PC-3 (cell line): Measurements from ENCODE around the gene SLC24A3. TPM values are rescaled to one million over a fixed set of nuclear protein-coding genes. Genes with fewer than 3 reads are reported as not detected.

ENCODE experiments used
- ATAC-seq: fragments of 200-7000 bp; cut with Tn5 transposase; 2 replicates; pipeline ENCODE4 v1.9.1; 2020; ENCODE audit warnings: mild to moderate bottlenecking, moderate library complexity
- BruUV-seq: library from RNA; stranded (reverse); fragments of 400-500 nt; replicated peaks from 2 replicates; lab custom pipeline; 2021; lab: Mats Ljungman, UMichigan
- CTCF ChIA-PET: fragments of 300-600 bp; sonication (Branson Sonifier 250); formaldehyde crosslinking; loops from one replicate; lab custom pipeline; 2022; ENCODE audit warnings: antibody characterized with exemption; lab: Charles Lee
- POLR2A ChIA-PET: fragments of 300-600 bp; sonication (Branson Sonifier 250); formaldehyde crosslinking; loops from one replicate; lab custom pipeline; 2022; ENCODE audit warnings: antibody characterized with exemption; ENCODE audit not compliant: unreplicated experiment; lab: Charles Lee
- DNase-seq: peaks from one replicate; pipeline ENCODE4 v3.0.0-alpha.2; 2015
- H2AFZ ChIP-seq: fragments of 300-600 bp; sonication (generic); 2 replicates; pipeline ENCODE4 v1.6.0; 2016; ENCODE audit warnings: antibody characterized with exemption, low read length
- H3F3A ChIP-seq: fragments of 300-600 bp; sonication (generic); one replicate; pipeline ENCODE4 v1.6.0; 2017; ENCODE audit warnings: antibody characterized with exemption, low read length, control low read depth, mild to moderate bottlenecking; ENCODE audit not compliant: unreplicated experiment
- H3K27ac ChIP-seq: fragments of 300-600 bp; sonication (generic); 2 replicates; pipeline ENCODE4 v1.5.1; 2016; ENCODE audit warnings: mild to moderate bottlenecking, low read length
- H3K27me3 ChIP-seq: fragments of 300-600 bp; sonication (generic); 2 replicates; pipeline ENCODE4 v1.6.1; 2016; ENCODE audit warnings: low read length, mixed read lengths
- H3K36me3 ChIP-seq: fragments of 300-600 bp; sonication (generic); 2 replicates; pipeline ENCODE4 v1.6.1; 2016; ENCODE audit warnings: low read depth, mixed run types, low read length, mixed read lengths
- H3K4me1 ChIP-seq: fragments of 300-600 bp; sonication (generic); 2 replicates; pipeline ENCODE4 v1.5.1; 2016; ENCODE audit warnings: low read length; ENCODE audit not compliant: insufficient read depth
- H3K4me2 ChIP-seq: fragments of 300-600 bp; sonication (generic); 2 replicates; pipeline ENCODE4 v1.6.0; 2016; ENCODE audit warnings: low read length
- H3K4me3 ChIP-seq: fragments of 300-600 bp; sonication (generic); 2 replicates; pipeline ENCODE4 v1.5.1; 2016; ENCODE audit warnings: mild to moderate bottlenecking, low read length, mixed read lengths
- H3K79me2 ChIP-seq: fragments of 300-600 bp; sonication (generic); 2 replicates; pipeline ENCODE4 v1.6.1; 2017; ENCODE audit warnings: low read length, mixed read lengths
- H3K9ac ChIP-seq: fragments of 300-600 bp; sonication (generic); 2 replicates; pipeline ENCODE4 v1.6.0; 2016; ENCODE audit warnings: mild to moderate bottlenecking, low read length
- H3K9me2 ChIP-seq: fragments of 300-600 bp; sonication (generic); replicated peaks from 2 replicates; pipeline ENCODE4 v1.6.1; 2016; ENCODE audit warnings: mixed run types, low read length, mixed read lengths
- H3K9me3 ChIP-seq: fragments of 300-600 bp; sonication (generic); 2 replicates; pipeline ENCODE4 v1.6.1; 2016; ENCODE audit warnings: low read length, mixed read lengths
- H4K20me1 ChIP-seq: fragments of 300-600 bp; sonication (generic); 2 replicates; pipeline ENCODE4 v1.6.1; 2016; ENCODE audit warnings: low read length, mixed read lengths
- EZH2 ChIP-seq: fragments of 300-600 bp; sonication (generic); IDR thresholded peaks from one replicate; pipeline ENCODE4 v1.6.1; 2017; ENCODE audit warnings: antibody characterized with exemption, mild to moderate bottlenecking, low read length; ENCODE audit not compliant: unreplicated experiment
- EZH2phosphoT487 ChIP-seq: fragments of 300-600 bp; sonication (generic); IDR thresholded peaks from 2 replicates; pipeline ENCODE4 v1.6.1; 2018; ENCODE audit warnings: mild to moderate bottlenecking, antibody characterized with exemption, low read length, borderline replicate concordance
- intact Hi-C: fragments of 100-400 bp; cut with micrococcal nuclease; formaldehyde crosslinking; loops from 2 replicates; pipeline ENCODE4 v1.9.0; 2023
- total RNA-seq: library from RNA; depleted of rRNA; stranded (reverse); fragments of >200 nt; gene quantifications from 2 replicates; pipeline ENCODE4 v1.2.3, GENCODE V29; 2014
- TF ChIP-seq, protein P1 (sequence below): fragments of 300-600 bp; sonication (generic); conservative IDR thresholded peaks from 2 replicates; pipeline ENCODE4 v1.5.1; 2017; ENCODE audit warnings: antibody characterized with exemption, low read depth, mild to moderate bottlenecking, low read length

SLC24A3 gene
- total RNA-seq, 1 experiment from 2014 or later = 0.11 TPM

DNA sequence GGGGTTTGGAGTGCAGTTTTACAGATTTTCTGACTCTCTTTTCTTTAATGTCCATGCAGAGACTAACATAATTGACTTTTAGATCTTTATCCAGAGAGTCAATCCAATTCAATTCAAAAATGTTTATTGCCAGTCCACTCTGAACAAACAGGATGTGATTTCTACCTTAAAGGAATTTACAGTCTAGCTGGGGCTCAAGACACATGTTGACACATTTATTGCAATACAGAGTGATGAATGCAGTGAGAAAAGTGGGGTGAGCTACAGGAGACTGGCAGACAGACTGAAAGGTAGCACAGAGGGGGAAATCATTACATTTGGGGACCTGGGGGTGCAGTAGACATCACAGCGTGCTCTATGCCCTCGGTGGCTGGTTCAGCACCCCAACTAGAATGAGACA is 193.9 kb downstream of the SLC24A3 start:
- Histone ChIP-seq H3F3A (no peaks in the 10 kb centered on the region), H3K79me2 (no peaks in the 10 kb centered on the region), H4K20me1 (no peaks in the 10 kb centered on the region), H2AFZ (no peak overlapping the region), H3K9me3 (no peaks in the 10 kb centered on the region), H3K9ac (no peak overlapping the region), H3K27ac (no peak overlapping the region), H3K4me3 (no peak overlapping the region), H3K9me2 (no peaks in the 10 kb centered on the region), H3K36me3 (no peaks in the 10 kb centered on the region), H3K4me2 (no peak overlapping the region), H3K27me3 (peaks cover 61% of the 10 kb centered on the region), H3K4me1 (no peaks in the 10 kb centered on the region)
- intact Hi-C loops = no loop called here
- DNase-seq (no peak), ATAC-seq (no peak)
- CTCF ChIA-PET = no interaction called here
- POLR2A ChIA-PET = no interaction called here
- BruUV-seq = no TSS peak
- TF ChIP-seq EZH2phosphoT487 = no peak
- TF ChIP-seq EZH2 = no peak
- TF ChIP-seq, protein P1, sequence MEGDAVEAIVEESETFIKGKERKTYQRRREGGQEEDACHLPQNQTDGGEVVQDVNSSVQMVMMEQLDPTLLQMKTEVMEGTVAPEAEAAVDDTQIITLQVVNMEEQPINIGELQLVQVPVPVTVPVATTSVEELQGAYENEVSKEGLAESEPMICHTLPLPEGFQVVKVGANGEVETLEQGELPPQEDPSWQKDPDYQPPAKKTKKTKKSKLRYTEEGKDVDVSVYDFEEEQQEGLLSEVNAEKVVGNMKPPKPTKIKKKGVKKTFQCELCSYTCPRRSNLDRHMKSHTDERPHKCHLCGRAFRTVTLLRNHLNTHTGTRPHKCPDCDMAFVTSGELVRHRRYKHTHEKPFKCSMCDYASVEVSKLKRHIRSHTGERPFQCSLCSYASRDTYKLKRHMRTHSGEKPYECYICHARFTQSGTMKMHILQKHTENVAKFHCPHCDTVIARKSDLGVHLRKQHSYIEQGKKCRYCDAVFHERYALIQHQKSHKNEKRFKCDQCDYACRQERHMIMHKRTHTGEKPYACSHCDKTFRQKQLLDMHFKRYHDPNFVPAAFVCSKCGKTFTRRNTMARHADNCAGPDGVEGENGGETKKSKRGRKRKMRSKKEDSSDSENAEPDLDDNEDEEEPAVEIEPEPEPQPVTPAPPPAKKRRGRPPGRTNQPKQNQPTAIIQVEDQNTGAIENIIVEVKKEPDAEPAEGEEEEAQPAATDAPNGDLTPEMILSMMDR = no peak

DNA sequence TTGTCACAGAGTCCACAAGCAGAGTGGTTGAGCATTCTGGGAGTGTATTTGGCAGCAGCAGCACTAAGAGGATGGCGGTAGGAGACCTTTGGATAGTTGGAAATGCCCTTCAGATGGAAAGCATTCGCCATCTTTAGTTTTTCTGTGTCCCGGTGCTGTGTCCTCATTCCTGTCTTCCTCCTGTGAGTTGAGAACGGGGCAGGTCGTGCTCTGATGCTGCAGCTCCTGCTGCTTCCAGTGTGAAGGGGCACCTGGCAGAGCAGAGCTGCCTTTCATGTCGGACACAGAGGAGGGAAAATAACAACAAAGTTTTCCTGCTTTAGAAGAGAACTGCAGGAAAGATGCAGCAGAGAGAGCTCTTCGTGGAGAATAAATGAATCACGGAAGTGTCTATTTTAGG is 194.8 kb downstream of the SLC24A3 start:
- no peaks in the 10 kb centered on the region for H3F3A ChIP-seq
- no peak overlapping the region for H3K4me3 ChIP-seq
- H2AFZ ChIP-seq = no peak overlapping the region
- no peaks in the 10 kb centered on the region for H3K36me3 ChIP-seq
- H4K20me1 ChIP-seq = no peaks in the 10 kb centered on the region
- H3K9ac ChIP-seq = no peak overlapping the region
- ATAC-seq (no peak), DNase-seq (no peak)
- H3K27ac ChIP-seq = no peak overlapping the region
- CTCF ChIA-PET = no interaction called here
- intact Hi-C loops = no loop called here
- H3K79me2 ChIP-seq = no peaks in the 10 kb centered on the region
- H3K27me3 ChIP-seq = peaks cover 63% of the 10 kb centered on the region
- H3K9me3 ChIP-seq = no peaks in the 10 kb centered on the region
- no peaks in the 10 kb centered on the region for H3K4me1 ChIP-seq
- H3K9me2 ChIP-seq = no peaks in the 10 kb centered on the region
- POLR2A ChIA-PET = no interaction called here
- BruUV-seq = no TSS peak
- TF ChIP-seq EZH2phosphoT487 (no peak), EZH2 (no peak)
- TF ChIP-seq, protein P1 = no peak
- H3K4me2 ChIP-seq = no peak overlapping the region

DNA sequence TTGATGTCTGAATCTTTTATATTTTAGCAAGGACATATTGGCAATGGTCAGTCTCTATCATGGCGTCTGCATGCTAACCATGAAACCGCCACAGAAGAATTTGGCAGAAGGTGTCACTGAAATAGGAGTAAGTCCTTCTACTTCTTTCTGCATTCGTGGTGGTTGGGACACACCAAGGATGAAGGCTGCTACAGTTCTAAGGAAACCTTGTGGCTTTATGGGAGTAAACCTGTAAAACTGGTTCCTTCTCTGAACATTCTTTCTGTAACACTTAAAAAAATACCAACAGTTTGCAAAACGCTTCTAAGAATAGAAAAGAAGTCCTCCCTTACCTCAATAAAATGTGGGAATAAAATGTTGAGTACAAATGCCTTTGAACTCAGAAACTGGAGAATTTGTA is 195.3 kb downstream of the SLC24A3 start:
- H2AFZ ChIP-seq = no peak overlapping the region
- H3K4me2 ChIP-seq = no peak overlapping the region
- H3K79me2 ChIP-seq = no peaks in the 10 kb centered on the region
- ATAC-seq (no peak), DNase-seq (peak; percentile 45)
- intact Hi-C loops = no loop called here
- no peaks in the 10 kb centered on the region for H3K9me3 ChIP-seq
- H3K36me3 ChIP-seq = no peaks in the 10 kb centered on the region
- no peaks in the 10 kb centered on the region for H3K4me1 ChIP-seq
- no peak overlapping the region for H3K4me3 ChIP-seq
- H3K27ac ChIP-seq = no peak overlapping the region
- H3K27me3 ChIP-seq = peaks cover 63% of the 10 kb centered on the region
- POLR2A ChIA-PET = no interaction called here
- TF ChIP-seq EZH2phosphoT487 (no peak), EZH2 (no peak)
- TF ChIP-seq, protein P1 = no peak
- no peaks in the 10 kb centered on the region for H4K20me1 ChIP-seq
- BruUV-seq = no TSS peak
- H3K9ac ChIP-seq = no peak overlapping the region
- CTCF ChIA-PET = no interaction called here
- no peaks in the 10 kb centered on the region for H3F3A ChIP-seq
- H3K9me2 ChIP-seq = no peaks in the 10 kb centered on the region
